C4-2B (cell line): ENCODE results near the gene SYT7.

ENCODE experiments used
- ZFX ChIP-seq: fragments of 450-650 bp; IDR thresholded peaks from 2 replicates; pipeline ENCODE4 v1.6.1; 2017
- TF ChIP-seq, protein P1 (sequence below): fragments of 450-650 bp; conservative IDR thresholded peaks from 2 replicates; pipeline ENCODE4 v1.5.1; 2017; ENCODE audit warnings: mild to moderate bottlenecking

DNA sequence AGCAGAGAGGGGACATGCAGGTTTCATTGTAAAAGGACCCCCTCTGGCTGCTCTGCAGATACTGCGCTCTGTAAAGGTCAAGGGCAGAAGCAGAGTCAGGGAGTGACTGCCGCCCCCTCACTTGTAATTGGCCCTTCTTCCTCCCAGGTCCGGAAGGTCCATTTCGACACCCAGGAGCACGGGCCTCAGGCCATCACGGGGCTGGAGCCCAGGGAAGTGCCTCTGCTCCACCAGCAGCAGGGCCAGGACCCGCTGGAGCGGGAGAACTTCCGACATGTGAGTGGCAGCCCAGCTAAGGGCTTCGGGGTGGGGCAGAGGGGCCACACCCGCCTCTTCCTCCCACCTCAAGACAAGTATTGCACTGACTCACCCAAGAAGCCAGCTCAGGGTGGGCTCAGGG is 96.3 kb downstream of the SYT7 start:
- TF ChIP-seq, protein P1, sequence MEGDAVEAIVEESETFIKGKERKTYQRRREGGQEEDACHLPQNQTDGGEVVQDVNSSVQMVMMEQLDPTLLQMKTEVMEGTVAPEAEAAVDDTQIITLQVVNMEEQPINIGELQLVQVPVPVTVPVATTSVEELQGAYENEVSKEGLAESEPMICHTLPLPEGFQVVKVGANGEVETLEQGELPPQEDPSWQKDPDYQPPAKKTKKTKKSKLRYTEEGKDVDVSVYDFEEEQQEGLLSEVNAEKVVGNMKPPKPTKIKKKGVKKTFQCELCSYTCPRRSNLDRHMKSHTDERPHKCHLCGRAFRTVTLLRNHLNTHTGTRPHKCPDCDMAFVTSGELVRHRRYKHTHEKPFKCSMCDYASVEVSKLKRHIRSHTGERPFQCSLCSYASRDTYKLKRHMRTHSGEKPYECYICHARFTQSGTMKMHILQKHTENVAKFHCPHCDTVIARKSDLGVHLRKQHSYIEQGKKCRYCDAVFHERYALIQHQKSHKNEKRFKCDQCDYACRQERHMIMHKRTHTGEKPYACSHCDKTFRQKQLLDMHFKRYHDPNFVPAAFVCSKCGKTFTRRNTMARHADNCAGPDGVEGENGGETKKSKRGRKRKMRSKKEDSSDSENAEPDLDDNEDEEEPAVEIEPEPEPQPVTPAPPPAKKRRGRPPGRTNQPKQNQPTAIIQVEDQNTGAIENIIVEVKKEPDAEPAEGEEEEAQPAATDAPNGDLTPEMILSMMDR, result no peak
- no peak for TF ChIP-seq ZFX
